GM10266 (cell line): ENCODE results near the gene GALK1.

Experiments used
- DNase-seq: peaks from one replicate; pipeline ENCODE4 v3.0.0; 2012; ENCODE audit errors: extremely low spot score
- TF ChIP-seq, protein P1 (sequence below): IDR thresholded peaks from 2 replicates; pipeline ENCODE4 v1.5.1; 2012; ENCODE audit warnings: mild to moderate bottlenecking, low read depth; ENCODE audit not compliant: control insufficient read depth, insufficient read depth; ENCODE audit errors: missing control alignments

GALK1 gene

DNA sequence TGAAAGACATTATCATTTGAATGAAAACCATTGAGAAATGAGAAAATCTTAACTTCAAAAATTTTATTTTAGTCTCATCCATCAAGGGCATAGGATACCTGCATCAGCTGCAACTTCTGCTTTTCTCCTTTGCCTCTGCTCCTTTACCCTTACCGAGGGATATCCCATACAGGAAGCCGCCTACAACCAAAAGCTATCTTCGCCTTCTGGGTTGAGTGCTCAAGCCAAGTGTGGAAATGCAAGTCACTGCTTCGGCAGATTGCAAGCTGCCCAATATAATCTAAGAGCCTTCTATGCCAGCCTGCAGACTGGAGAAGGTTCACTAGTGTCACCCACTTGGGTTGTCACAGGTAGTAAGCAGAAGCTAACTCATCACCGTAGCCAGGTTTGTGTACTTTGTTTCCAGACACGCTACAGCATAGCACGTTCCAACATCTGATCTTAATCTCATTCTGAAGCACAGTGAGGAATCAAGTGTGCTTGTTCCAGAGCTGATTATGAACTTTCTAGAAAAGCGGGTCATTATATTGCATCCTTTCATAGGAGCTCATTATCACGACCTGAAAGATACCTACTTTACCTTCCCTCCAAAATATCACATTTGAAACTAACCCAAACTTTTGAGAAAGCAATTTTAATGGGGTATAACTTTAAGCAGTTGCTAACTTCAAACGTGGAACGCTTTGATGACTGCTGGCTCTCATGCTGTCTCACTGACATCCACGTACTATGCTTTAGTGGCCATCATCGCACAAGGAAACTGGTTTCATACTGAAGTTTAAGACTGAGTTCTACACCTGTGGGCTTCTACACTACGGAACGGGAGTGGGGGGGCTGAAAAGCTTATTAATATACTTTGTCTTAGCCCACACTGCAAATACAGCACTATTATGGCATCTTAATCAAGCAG, 11.6 kb upstream of the GALK1 start:
- TF ChIP-seq, protein P1, sequence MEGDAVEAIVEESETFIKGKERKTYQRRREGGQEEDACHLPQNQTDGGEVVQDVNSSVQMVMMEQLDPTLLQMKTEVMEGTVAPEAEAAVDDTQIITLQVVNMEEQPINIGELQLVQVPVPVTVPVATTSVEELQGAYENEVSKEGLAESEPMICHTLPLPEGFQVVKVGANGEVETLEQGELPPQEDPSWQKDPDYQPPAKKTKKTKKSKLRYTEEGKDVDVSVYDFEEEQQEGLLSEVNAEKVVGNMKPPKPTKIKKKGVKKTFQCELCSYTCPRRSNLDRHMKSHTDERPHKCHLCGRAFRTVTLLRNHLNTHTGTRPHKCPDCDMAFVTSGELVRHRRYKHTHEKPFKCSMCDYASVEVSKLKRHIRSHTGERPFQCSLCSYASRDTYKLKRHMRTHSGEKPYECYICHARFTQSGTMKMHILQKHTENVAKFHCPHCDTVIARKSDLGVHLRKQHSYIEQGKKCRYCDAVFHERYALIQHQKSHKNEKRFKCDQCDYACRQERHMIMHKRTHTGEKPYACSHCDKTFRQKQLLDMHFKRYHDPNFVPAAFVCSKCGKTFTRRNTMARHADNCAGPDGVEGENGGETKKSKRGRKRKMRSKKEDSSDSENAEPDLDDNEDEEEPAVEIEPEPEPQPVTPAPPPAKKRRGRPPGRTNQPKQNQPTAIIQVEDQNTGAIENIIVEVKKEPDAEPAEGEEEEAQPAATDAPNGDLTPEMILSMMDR = no peak
- DNase-seq = no peak

DNA sequence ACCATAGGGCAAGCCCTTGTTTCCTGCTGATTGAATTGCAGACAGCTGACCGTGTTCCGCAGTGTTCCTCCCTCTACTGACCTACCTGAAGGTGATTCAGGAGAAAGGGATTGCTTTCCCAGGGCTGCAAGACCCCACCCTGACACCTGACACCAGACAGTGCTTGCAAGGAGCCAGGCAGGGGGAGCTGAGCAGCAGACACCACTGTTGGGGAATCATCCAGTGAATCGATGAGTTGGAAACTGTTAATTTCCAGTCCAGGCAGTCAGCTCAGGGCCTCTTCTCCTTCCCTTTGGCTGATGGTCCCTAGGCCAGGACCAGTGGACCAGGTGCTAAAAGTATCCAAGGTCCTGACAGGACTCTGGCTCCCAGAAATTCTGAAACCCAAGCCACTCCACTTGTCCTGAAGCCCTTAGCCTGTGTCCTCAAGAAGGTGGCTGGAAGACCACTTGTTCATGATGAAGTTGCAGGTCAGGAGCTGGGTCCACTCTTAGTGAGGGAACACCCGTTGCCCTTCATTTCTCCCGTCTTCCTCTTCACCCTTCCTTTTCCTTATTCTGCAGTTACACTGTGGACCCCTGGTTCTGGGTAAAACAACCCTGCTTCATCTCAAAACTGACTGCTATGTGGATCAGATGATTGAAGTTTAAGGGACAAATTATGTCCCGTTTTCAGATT, 10.1 kb upstream of the GALK1 start:
- DNase-seq = no peak
- TF ChIP-seq, protein P1 = no peak

DNA sequence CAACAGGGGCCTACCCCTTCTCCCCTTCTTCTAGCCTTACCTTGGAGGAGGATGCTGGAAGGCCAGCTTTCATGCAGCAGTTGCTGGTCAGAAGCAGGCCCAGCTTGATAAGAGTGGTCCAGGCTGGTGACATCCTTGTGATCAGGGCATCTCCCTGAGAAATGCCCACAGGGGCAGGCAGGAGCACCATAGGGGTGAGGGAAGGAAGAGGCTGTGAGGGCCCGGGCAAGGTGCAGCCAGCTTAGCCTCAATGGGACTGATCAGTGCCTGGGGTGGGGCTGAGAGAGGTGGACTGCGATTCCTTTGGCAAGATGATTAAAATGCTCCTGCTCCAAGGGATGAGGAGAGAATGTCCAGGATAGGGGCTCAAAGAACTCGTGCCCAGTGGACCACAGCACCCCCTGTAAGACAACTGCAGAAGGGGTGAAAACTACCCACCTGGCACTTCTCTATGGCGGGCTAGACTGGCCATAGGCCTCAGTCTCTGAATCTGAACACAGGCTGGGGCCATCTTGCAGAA, 9.5 kb upstream of the GALK1 start:
- TF ChIP-seq, protein P1 = no peak
- DNase-seq = no peak

DNA sequence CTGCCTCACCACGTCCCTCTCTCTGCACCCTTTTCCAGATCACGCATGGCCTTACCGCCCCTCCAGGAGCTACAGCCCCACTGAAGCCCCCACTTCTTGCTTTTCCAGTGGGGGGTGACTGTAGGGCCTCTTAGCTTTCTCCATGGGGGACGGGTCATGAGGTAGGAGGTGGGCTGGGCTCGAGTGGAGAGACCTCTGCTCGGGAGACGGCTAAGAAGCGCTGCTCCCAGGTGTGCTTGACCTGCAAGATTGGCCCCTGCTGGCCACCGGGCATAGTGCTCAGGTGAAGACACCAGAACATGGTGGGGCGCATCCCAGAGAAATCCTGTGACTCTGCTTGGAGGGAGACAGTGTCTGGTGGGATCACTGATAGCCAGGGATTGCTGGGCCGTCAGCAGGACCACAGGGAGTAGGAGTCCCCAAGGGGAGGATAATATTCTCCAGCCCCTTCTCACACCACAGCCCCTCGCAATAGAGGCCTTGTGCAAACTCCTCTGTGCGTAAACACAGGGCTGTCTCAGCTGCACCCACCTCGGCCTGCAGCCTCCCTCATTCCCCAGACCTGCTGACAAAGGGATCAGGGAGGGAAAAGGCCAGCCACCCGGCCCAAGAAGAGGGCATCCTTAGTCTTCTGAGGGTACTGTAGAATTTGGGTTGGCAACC, 8.9 kb upstream of the GALK1 start:
- DNase-seq = no peak
- TF ChIP-seq, protein P1 = no peak

DNA sequence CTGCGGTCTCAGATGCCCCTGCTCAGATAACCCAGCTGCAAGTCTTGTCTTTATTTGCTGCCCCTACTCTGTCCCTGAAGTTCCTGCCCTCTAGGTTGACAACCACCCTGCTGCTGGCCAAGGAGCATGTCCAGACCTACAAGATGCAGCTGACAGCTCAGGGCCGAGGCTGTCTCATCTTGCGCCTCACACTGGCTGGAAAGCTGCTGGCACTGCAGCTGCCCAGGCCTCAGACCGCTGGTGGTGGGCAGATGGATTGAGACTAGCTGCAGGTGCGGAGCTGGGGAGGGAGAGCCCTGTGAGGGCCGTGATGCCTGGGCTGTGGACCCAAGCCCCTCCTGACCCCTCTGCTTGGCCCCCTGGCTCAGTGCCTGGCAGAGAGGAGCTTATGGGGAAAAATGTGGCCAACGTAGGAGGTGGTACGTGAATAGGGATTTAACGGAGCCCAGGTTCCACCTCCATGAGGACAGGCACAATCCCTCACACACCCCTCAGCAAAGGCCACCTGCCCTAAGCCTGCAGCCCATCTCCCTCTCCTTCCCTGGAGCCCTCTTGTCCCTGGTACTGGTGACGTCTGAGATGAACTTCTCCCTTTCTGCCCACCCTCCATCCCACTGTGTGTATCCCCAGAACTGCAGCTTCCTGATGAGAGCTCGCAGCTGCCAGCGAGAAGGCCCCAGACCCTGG, 8.3 kb upstream of the GALK1 start:
- no peak for DNase-seq

DNA sequence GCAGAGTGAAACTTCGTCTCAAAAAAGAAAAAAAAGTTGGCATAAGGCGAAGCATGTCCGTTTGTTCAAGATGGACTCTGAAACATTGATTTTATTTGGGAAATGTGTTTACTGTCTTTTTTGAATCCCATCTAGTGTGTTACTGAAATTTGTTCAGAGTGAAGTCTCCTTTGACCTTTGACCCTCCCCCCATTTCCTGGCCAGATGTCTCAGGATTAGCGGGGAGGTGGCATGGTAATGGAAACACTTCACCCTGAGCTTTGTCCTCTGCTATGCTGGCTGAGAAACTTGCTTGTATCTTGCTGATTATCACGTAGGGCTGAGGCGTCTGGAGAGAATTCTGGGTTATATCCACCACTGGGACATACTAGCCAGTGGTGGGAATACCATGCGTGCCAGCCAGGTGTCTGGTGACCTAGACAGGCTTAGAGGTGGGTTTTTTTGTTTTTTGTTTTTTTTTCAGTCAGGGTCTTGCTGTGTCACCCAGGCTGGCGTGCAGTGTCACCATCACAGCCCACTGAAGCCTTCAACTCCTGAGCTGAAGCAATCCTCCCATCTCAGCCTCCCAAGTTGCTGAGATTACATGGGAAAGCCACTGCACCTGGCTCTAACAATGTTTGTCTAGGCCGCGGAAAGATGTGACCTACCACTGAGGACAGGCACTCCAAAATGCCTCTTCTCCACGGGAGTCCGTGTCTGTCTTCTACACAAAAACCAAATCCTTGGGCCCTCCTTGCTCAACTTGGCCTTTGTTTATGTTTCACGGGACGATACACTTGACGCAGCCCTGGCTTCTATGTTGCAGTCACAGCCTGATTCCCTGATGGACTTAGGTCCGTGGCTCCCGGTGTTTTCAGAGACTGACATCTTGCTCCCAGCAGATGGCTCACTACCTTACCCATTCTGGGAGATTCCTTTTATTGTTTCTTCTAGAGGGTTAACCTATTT, 6.6 kb upstream of the GALK1 start:
- TF ChIP-seq, protein P1 = no peak
- DNase-seq = no peak

More for the DNA sequence above, 8.3 kb upstream of the GALK1 start:
- TF ChIP-seq, protein P1 = no peak
